ENCODE results near the gene DHX8. TPM values are rescaled to one million over a fixed set of nuclear protein-coding genes. Genes with fewer than 3 reads are reported as not detected.

The DHX8 gene
- total and polyA plus RNA-seq, 10 of the 15 experiments (the other 5 are each of a cell fraction or from before 2014, with no cell fraction given): 27.6 to 50.4 (median 35.7) TPM

DNA sequence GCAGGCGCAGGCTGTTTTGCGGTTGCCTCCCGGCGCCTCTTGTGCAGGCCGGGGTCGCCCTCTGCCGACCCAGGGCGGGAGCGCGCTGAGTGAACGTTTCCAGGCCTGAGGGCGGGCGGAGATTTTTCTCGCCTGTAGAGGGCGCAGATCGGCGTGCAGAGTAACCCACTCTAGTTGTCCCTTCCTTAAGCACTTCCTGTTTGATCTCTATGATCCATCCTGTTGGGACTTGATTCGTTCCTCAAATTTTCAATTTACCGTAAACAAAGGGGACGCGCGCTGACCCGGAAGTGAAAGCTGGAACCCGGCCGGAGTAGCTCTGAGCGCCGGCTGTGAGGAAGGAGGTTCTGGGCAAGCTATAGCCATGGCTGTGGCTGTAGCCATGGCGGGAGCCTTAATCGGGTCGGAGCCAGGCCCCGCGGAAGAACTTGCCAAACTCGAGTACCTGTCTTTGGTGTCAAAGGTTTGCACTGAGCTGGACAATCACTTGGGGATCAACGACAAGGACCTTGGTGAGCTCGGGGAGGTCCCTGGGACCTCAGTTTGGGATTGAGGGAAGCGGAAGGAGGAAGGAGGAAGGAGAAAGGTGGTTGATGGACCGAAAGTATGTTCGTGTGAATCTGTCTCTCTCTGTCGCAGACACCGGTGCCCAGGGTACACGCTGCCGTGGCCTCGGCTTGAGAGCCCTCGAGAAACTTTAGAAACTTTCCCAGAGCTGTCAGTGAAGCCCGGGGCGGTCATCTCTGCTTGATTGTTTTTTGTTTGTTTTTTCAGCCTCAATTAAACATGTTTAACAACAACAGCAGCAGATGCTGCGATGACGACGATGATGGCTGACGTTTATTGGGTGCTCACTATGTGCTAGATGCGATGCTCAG is at the start of gene DHX8 (continued):
- TF ChIP-seq SP1 (IDR thresholded peaks at IDR 0.05; ENCODE audit: low read depth, low read length) (peak; percentile 70), RELA (IDR thresholded peaks at IDR 0.05; ENCODE audit: borderline replicate concordance, partially characterized antibody) (peak; percentile 88), PAX5 (IDR thresholded peaks at IDR 0.05; ENCODE audit: borderline replicate concordance, low read depth, low read length) (no peak), MYB (IDR thresholded peaks at IDR 0.05; ENCODE audit: borderline replicate concordance, low read depth, low read length) (no peak), SREBF1 (IDR thresholded peaks at IDR 0.05; ENCODE audit: low read length) (peak; percentile 64; the same call in 1 of the 2 replicates), IKZF1 (conservative IDR thresholded peaks at IDR 0.05) (peak; percentile 95), KAT2A (conservative IDR thresholded peaks at IDR 0.05; ENCODE audit: control insufficient read depth, low read depth, low read length) (no peak), KDM1A (IDR thresholded peaks at IDR 0.05; ENCODE audit: borderline replicate concordance) (no peak), ASH2L (IDR thresholded peaks at IDR 0.05; ENCODE audit: borderline replicate concordance, low read depth) (peak; percentile 54; the same call in 1 of the 2 replicates), WRNIP1 (IDR thresholded peaks at IDR 0.05; ENCODE audit: borderline replicate concordance, low read depth, low read length) (peak; percentile 69; the same call in 1 of the 2 replicates), RB1 (IDR thresholded peaks at IDR 0.05; ENCODE audit: borderline replicate concordance) (peak; percentile 85; the same call in 1 of the 2 replicates), HCFC1 (IDR thresholded peaks at IDR 0.05; ENCODE audit: low read length) (peak; percentile 87), CBFB (IDR thresholded peaks at IDR 0.05; ENCODE audit: low read depth) (peak; percentile 97), ZBTB11 (CRISPR knock-in tag; IDR thresholded peaks at IDR 0.05) (peak; percentile 73), POU2F2 (IDR thresholded peaks at IDR 0.05; ENCODE audit: borderline replicate concordance, low read depth, low read length) (peak; percentile 77; the same call in 2 of the 3 replicates), TARDBP (IDR thresholded peaks at IDR 0.05; ENCODE audit: borderline replicate concordance) (peak; percentile 83; the same call in 1 of the 2 replicates)
- TF ChIP-seq, protein P1, sequence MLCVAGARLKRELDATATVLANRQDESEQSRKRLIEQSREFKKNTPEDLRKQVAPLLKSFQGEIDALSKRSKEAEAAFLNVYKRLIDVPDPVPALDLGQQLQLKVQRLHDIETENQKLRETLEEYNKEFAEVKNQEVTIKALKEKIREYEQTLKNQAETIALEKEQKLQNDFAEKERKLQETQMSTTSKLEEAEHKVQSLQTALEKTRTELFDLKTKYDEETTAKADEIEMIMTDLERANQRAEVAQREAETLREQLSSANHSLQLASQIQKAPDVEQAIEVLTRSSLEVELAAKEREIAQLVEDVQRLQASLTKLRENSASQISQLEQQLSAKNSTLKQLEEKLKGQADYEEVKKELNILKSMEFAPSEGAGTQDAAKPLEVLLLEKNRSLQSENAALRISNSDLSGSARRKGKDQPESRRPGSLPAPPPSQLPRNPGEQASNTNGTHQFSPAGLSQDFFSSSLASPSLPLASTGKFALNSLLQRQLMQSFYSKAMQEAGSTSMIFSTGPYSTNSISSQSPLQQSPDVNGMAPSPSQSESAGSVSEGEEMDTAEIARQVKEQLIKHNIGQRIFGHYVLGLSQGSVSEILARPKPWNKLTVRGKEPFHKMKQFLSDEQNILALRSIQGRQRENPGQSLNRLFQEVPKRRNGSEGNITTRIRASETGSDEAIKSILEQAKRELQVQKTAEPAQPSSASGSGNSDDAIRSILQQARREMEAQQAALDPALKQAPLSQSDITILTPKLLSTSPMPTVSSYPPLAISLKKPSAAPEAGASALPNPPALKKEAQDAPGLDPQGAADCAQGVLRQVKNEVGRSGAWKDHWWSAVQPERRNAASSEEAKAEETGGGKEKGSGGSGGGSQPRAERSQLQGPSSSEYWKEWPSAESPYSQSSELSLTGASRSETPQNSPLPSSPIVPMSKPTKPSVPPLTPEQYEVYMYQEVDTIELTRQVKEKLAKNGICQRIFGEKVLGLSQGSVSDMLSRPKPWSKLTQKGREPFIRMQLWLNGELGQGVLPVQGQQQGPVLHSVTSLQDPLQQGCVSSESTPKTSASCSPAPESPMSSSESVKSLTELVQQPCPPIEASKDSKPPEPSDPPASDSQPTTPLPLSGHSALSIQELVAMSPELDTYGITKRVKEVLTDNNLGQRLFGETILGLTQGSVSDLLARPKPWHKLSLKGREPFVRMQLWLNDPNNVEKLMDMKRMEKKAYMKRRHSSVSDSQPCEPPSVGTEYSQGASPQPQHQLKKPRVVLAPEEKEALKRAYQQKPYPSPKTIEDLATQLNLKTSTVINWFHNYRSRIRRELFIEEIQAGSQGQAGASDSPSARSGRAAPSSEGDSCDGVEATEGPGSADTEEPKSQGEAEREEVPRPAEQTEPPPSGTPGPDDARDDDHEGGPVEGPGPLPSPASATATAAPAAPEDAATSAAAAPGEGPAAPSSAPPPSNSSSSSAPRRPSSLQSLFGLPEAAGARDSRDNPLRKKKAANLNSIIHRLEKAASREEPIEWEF (IDR thresholded peaks at IDR 0.05; ENCODE audit: insufficient replicate concordance, low read depth, low read length): no peak
- TF ChIP-seq, protein P2, sequence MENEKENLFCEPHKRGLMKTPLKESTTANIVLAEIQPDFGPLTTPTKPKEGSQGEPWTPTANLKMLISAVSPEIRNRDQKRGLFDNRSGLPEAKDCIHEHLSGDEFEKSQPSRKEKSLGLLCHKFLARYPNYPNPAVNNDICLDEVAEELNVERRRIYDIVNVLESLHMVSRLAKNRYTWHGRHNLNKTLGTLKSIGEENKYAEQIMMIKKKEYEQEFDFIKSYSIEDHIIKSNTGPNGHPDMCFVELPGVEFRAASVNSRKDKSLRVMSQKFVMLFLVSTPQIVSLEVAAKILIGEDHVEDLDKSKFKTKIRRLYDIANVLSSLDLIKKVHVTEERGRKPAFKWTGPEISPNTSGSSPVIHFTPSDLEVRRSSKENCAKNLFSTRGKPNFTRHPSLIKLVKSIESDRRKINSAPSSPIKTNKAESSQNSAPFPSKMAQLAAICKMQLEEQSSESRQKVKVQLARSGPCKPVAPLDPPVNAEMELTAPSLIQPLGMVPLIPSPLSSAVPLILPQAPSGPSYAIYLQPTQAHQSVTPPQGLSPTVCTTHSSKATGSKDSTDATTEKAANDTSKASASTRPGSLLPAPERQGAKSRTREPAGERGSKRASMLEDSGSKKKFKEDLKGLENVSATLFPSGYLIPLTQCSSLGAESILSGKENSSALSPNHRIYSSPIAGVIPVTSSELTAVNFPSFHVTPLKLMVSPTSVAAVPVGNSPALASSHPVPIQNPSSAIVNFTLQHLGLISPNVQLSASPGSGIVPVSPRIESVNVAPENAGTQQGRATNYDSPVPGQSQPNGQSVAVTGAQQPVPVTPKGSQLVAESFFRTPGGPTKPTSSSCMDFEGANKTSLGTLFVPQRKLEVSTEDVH (IDR thresholded peaks at IDR 0.05; ENCODE audit: low read depth, partially characterized antibody): peak; percentile 88
